ENCODE data around the gene NEK7. TPM values are rescaled to one million over a fixed set of nuclear protein-coding genes. Genes with fewer than 3 reads are reported as not detected.

The NEK7 gene
- total and polyA plus RNA-seq, 2 of the 8 experiments (the other 6 are each of a cell fraction or from before 2014, with no cell fraction given), result 5.1 to 10.0 TPM

DNA sequence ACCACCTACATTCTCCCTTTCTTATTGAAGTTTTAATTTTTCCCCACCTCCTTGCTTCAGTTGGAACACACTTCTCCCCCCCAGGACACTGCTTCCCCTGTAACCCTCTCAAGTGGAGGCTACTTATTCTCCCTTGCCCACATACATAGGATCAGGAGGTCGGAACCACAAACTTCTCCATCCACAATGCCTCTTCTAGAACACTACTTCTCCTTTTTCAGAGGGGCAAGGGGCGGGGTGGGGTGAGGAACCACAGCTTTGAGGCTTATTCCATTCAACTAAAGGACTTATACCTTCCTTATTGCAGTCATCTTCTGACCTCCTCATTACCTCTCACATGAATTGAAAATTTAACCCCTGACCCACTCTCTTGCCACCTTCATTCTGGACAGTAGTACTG lies 81.3 kb downstream of the NEK7 start:
- Histone ChIP-seq H3K23me2 (ENCODE audit: low read depth, low read length) (no peaks in the 10 kb centered on the region), H2BK12ac (ENCODE audit: low read depth, low read length) (no peak overlapping the region), H4K20me1 (replicated peaks in 1 of 2; ENCODE audit: control insufficient read depth in 1 of 2, insufficient read depth in 2 of 2, low read length in 2 of 2) (no peaks in the 10 kb centered on the region), H3K27me3 (replicated peaks in 1 of 4; ENCODE audit: control insufficient read depth in 3 of 4, extremely low read depth in 1 of 4, insufficient read depth in 3 of 4, low read length in 3 of 4) (no peaks in the 10 kb centered on the region), H3K18ac (ENCODE audit: extremely low read depth, low read length) (no peak overlapping the region), H3K79me2 (ENCODE audit: control insufficient read depth in 1 of 2, insufficient read depth in 2 of 2, low read length in 2 of 2) (no peaks in the 10 kb centered on the region), H3K23ac (ENCODE audit: insufficient read length) (no peak overlapping the region), H4K8ac (ENCODE audit: extremely low read depth, insufficient read depth, low read length) (no peak overlapping the region), H2BK15ac (ENCODE audit: low read length) (no peak overlapping the region), H3K14ac (ENCODE audit: insufficient read length) (no peak overlapping the region), H3K9me3 (ENCODE audit: insufficient read depth in 2 of 2, low read depth in 1 of 2, low read length in 1 of 2) (peaks cover 0 to 4% of the 10 kb centered on the region in 2 experiments; a peak in 1 of 4 replicates), H3K36me3 (ENCODE audit: control insufficient read depth in 2 of 4, insufficient read depth in 4 of 4, low read length in 3 of 4) (no peaks in the 10 kb centered on the region), H3K56ac (replicated peaks; ENCODE audit: insufficient read length, low read depth, low read length) (no peak overlapping the region), H3K27ac (ENCODE audit: low read depth, low read length) (no peak overlapping the region), H2AFZ (ENCODE audit: low read length) (no peak overlapping the region), H4K5ac (ENCODE audit: insufficient read length, low read depth, low read length) (no peak overlapping the region), H2BK20ac (ENCODE audit: low read length) (no peak overlapping the region), H3K4me1 (replicated peaks in 1 of 4; ENCODE audit: control insufficient read depth in 3 of 4, insufficient read depth in 4 of 4, low read length in 3 of 4) (peaks cover 0 to 6% (median 3%) of the 10 kb centered on the region in 4 experiments; a peak in 3 of 7 replicates), H2BK120ac (replicated peaks; ENCODE audit: low read depth, low read length) (no peak overlapping the region), H3K4me2 (ENCODE audit: insufficient read depth in 1 of 2, low read depth in 2 of 2, low read length in 2 of 2) (no peak overlapping the region), H3K79me1 (ENCODE audit: low read depth, low read length) (no peaks in the 10 kb centered on the region), H2AK5ac (ENCODE audit: low read depth, low read length) (no peak overlapping the region), H2BK5ac (ENCODE audit: low read depth, low read length) (no peak overlapping the region), H3K9ac (replicated peaks in 1 of 4; ENCODE audit: extremely low read depth in 1 of 4, low read depth in 3 of 4, low read length in 3 of 4) (no peak overlapping the region), H4K91ac (replicated peaks; ENCODE audit: insufficient read length, low read length) (no peak overlapping the region), H3K4ac (replicated peaks; ENCODE audit: insufficient read length, low read depth, low read length) (no peak overlapping the region), H3K4me3 (ENCODE audit: extremely low read depth in 1 of 4, insufficient read depth in 2 of 4, low read depth in 3 of 4, low read length in 4 of 4) (no peak overlapping the region)
- ChIA-PET CTCF (ENCODE audit: partially characterized antibody) (interaction anchor here (1.0 kb wide), 1 partner anchor 16 kb away, joined by 6 read pairs; no protein-coding TSS in a partner anchor), POLR2A (ENCODE audit: partially characterized antibody) (no interaction called here)
- 87% methylated on average over 2 of the region's 2 CpGs; no CpG with 5 or more reads in 1 of the 2 experiments for WGBS, 2 experiments (ENCODE audit: extremely low coverage in 1 of 2, insufficient coverage in 1 of 2, insufficient read length in 1 of 2, insufficient replicate concordance in 2 of 2, low coverage in 1 of 2, low lambda C conversion rate in 2 of 2, missing lambda C conversion rate in 1 of 2)
- no peak for FAIRE-seq
- DNase-seq (ENCODE audit: low read depth in 1 of 2, low spot score in 2 of 2), result no peak

All from H1 (cell line).